Brain pericyte (primary cell): ENCODE measurements around the gene PPP1R1A.

Experiments
- DNase-seq: peaks from one replicate; pipeline ENCODE4 v3.0.0-alpha.2; 2012; ENCODE audit warnings: low read depth, low spot score

PPP1R1A gene, protein sequence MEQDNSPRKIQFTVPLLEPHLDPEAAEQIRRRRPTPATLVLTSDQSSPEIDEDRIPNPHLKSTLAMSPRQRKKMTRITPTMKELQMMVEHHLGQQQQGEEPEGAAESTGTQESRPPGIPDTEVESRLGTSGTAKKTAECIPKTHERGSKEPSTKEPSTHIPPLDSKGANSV

DNA sequence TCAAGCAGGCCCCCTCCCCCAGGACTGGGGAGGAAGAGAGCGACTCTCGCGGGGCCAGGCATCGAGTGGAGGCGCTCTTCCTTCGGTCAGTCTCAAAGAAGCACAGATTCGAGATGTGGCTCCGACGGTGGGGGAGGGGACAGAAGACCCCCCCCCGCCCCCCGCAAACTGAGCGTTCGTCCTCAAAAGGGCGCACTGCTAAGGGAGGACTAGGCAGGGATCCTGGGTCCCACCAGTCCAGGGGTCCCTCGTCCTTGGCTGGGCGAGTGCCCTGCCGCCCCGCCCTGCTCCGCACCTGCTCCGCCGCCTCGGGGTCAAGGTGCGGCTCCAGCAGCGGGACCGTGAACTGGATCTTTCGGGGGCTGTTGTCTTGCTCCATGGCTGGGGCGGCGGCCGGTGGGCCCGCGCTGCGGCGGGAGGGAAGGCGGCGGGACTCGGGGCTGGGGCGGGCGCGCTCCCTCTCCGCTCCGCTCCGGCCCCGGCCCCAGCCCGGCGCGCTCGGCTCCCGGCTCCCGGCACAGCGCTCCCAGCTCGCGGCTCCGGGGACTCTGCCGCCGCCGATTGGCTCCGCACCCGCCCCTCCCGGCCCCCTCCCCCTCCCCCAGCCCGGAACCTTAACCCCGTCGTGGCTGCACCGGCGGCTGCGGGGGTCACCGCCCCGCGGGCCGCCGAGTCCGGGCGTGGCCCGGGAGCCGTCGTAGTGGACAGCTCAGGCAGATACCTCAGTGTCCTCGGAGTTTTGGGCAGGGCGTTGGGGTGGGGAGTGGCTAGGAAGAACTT is at the start of gene PPP1R1A:
PPP1R1A (minus strand) TSS at position 550 of the 780 bp plus-strand sequence; CDS start at position 379, 171 bp downstream.
- DNase-seq: no peak

DNA sequence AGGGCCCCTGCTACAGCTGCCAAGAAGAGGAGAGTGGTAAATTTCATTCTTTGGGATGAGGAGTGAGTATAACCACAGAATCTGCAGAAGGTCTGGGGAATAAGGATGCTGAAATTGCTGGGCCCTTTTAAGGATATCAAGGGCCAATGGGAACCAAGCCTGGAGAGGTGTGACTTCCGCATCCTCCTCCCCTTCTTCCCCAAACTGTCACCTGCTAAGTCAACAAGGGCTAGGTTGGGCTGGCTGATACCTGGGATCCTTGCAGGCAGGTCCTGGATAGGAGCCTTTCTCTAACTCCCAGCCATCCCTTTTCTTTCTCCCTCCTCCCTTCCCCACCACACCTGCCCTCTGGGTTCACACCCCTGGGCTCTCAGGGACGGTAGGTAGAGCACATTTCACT is 46.3 kb upstream of the PPP1R1A start, which contains the start of gene LACRT:
LACRT (minus strand) TSS at position 101 of the 400 bp plus-strand sequence; CDS start at position 47, 54 bp downstream.
- no peak for DNase-seq

DNA sequence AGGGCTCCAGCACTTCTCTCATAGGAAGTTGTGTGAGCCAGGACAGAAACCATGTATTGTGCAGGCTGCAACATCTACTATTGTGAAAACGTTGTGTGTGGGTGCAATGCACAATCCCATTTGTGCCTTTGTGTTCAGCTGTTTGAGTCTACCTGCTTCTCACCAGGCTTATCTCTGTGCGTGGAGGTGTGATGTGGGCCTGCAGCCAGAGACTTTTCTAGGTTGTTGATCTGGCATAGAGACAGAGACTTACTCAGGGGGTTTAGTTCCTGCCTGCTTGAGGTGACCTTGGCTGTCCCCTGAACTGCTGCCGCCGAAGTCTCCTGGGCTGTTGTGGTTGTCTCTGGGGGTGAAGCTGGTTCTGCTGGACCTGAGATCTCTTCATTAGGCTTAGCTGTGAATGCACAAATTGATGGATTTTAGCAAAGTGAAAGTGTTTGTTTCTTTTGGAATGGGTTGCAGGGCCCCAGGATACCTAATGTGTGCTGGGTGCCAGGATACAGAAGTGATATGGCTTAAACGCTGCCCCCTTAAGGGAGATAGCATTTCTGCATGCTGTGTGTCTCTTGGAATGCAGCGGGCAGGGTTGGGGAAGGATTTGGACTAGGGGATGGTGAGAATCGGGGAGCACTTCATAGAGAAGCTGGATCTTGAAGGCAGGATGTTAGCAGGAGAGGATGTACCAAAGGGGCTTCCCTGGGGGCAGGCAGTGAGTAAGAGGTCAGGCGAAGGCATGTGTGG is 43.7 kb upstream of the PPP1R1A start:
- no peak for DNase-seq

DNA sequence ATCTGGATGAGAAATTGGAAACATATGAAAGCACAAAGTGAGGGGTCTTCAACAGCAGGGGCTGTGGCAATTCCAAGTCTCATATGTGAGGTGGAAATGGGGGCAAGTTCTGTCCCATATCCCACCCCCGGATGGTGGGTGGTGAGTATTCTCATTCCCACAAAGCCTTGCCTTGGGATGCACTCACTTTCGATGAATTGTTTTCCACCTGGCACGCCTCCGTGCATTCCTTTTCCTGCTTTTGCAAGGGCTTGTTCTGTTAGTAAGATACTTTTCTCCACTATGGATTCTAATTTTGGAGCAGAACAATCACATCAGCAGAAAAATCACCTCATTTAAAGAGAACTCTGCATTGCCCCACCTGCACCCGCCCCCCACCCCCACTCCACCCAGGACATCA is 43.1 kb upstream of the PPP1R1A start:
- DNase-seq: no peak

DNA sequence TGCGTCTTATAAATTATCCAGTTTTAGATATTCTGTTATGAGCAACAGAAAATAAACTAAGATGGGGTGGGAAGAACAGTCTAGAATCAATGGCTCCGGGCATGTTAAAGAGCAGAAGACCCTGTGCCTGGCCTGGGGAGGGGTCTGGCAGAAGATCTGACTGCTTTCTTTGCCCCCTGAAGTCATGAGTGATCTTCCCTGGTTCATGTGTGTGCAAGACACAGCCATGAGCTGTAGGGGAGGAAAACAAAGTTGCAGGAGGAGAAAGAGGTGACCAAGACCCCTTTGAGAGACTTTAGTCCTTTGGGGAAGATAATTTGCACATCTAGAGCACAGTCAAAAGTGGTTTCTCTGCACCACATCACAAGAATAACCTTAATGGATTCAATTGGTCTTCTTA is 41.5 kb upstream of the PPP1R1A start:
- no peak for DNase-seq

DNA sequence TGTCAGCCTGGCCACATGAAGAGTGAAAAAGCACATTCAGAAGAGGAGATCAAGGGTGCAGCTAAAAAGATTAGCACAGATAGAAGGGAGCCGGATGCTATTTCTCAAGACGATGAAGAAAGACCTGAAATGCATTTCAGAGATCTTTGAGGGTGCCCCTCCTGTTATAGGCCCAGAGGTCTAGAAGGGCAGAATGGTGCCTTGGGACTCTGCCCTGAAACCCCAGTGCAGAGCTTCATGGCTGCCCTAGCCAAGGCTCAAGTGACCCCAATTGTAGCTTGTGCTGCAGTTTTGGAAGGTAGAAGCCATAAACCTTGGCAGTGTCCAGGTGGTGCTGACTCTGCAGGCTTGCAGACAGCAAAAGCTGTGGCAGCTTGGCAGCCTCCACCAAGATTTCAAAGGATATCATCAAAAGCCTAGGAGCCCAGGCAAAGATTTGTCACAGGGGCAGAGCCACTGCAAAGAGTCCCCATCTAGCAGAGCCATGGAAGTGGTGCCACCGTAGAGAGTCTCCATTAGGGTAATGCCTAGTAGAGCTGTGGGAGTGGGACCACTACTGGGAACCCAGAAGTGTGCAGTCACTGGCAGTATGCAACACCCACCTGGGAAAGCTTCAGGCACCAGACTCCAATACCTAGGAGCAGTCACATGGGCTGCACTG is 39.9 kb upstream of the PPP1R1A start:
- DNase-seq: no peak

DNA sequence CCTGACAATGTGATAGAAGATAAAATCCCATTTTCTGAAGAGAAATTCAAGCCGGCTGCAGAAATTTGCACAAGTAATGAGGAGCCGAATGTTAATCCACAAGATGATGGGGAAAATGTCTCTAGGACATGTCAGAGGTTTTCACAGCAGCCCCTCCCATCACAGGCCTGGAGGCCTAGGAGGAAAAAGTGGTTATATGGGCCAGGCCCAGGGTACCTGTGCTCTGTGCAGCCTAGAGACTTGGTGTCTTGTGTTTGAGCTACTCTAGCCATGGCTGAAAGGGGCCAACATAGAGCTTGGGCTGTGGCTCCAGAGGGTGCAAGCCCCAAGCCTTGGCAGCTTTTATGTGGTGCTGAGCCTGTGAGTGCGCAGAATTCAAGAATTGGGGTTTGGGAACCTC is 38.8 kb upstream of the PPP1R1A start:
- no peak for DNase-seq

DNA sequence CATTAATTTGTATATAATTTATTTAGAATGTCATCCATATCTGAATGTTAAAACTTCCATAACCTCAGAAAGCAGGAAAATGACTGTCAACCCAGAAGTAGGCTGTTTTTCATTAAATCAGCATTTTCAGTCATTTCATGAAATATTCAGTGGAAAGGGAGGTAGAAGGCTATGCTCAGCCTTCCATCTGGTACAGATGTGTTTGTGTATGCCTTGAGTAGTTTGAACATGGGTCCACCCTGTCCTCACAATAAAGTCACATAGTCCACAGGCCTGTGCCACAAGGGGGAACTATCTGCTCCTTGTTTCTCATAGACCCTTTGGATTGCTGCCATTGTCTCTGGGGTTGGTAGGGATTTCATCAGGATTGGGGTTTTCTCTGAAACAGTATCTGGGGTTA is 37.1 kb upstream of the PPP1R1A start:
- DNase-seq: no peak

DNA sequence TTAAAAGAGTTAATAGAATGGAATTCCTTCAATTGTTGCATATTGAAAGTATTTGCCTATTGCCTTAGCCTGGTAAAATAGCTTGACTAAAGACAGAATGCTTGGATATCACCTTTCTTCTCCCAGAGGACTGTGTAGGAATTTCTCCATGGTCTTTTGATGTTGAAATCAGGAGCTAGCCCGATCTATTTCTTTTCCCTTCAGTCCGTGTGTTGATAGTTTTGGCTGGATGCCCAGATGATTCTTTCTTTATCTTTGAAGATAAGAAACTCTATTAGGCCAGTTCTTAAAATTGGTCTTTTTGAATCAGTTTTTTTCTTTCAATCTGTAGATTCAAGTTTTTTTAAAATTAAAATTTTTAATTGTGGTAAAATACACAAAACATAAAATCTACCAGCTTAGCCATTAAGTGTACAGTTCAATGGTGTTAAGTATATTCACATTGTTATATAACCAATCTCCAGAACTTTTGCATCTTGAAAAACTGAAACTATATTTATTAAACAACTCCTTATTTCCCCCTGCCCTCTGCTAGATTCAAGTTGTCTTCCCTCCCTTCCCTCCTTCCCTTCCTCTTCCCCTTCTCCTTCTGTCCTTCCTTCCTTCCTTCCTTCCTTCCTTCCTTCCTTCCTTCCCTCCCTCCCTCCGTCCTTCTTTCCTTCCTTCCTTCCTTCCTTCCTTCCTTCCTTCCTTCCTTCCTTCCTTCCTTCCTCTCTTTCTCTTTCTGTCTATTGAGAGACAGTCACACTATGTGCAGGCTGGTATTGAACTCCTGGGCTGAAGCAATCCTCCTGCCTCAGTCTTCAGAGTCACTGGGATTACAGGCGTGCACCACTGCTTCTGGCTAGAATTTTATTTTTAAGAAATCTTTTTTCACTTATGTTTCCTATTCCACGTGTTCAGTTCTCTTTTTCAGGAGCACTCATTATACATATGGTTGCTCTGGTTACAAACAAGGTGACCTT is 36.1 kb upstream of the PPP1R1A start:
- DNase-seq: no peak

DNA sequence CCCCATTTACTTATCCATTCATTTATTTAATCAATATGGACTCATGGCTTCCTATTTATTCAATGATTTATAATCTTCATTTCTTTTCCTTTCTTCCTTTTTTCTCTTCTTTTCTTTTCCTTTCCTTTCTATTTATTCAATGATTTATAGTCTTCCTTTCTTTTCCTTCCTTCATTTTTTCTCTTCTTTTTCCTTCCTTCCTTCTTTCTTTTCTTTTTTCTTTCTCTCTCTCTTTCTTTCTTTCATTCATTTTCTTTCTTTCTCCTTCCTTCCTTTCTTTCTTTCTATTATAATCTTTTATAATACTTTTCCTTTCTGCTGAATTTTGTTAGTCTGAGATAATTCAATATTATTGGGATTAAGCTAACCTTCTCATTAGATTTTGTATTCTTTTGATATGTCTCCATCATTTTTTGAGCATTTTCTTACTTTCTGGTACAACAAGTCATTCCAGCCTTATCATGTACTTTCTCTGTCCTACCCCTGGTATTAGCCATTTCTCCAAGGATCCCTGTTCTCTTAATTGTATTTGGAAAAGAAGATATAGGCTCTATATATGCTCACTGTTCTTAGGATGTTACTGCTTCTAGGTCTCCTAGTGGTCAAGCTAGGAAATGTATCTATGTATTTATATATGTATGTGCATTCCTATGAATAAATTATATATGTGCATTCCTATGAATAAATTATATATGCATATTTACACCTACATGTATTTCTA is 34.2 kb upstream of the PPP1R1A start:
- no peak for DNase-seq

DNA sequence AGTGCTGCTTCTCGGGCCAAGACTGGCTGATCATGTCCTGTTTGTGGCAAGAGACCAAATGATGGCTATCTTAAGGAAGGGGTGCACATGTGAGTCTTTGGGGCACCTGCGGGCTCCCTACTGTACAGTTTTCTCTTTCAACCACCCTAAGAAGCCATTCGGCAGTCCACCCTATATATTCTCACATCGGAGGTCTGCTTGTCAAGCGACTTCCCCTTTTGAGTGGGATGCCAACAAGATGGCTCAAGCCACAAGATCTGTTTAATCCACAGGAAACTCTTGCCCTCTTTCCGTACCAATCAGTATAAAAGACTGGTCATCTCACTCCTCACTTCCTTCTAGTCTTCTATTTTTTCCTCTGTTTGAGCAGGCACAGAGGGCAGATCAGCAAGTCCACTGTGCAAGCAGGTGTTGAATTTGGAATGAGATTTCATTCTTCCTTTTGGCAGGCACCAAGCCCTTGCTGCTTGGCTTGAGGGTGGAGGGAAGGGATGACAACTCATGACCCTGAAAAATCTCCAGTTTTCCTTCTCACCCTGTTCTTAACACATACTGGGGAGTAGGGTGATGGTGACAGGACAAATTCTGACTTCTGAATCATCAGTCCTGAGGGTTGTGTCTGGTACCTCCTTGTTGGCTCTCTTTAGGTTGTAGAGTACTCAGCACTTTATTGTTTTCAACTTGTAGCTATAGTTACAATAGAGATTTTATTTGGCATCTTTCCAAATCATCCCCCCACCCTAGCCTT is 28.6 kb upstream of the PPP1R1A start:
- DNase-seq: no peak

DNA sequence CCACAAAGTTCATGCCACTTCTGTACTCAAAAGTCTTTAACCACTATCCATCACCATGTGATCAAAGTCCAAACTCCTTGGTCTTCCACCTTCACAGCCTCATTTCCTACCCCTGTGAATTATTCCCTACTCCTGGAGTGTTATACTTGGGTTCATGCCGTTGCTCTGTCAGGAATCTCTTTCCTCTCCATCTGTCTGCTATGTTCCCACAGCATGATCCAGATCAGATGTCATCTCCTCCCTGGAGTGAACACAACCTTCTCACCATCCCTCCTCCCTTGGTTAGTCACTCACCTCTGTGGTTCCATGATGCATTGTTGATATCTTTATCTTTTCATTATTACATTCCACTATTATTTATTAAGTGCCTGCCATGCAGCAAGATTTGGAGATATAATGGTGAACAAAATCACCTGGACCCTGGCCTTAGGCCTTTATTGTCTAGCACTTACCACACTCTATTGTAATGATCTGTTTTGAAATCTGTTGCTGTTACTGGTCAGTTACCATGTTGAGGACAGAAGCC is 23.8 kb upstream of the PPP1R1A start:
- no peak for DNase-seq

DNA sequence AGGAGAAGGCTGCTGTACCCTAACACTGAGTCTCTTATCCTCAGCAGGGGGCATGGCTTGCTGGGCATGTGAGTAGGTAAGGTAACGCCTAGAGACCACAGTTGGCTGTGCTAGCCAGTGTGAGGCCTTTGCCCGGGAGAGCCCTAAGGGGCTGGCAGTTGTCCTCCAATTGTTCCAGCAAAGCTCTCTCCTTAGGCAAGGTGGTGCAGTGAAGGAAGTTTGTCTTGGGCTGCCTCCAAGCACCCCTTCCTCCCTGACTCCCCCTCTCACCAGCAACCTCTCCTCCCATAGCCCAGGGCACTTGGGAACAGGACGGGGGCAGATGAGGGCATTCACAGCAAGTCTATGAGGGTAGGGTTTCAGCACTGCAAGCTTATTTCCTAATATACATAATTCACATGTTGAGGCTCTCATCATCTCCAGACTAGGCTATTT is 23.3 kb upstream of the PPP1R1A start:
- no peak for DNase-seq

DNA sequence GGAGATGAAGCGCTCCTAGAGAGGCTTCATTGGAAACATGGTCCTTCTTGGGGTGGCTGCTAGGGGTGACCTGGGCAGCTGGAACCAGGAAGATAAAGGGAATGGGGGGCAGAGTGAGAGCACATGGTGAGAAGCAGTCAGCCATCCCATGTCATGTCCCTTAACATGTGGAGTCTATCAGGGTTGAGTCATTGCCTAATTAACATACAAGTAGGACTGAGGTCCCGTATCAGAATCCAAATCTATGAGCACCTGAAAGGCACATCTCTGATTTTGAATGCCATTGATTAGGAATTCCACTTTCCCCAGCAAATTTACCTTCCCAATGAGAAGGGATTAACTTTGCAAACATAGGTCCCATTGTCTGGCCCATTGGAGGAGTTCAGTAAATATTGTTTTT is 20.3 kb upstream of the PPP1R1A start:
- no peak for DNase-seq

DNA sequence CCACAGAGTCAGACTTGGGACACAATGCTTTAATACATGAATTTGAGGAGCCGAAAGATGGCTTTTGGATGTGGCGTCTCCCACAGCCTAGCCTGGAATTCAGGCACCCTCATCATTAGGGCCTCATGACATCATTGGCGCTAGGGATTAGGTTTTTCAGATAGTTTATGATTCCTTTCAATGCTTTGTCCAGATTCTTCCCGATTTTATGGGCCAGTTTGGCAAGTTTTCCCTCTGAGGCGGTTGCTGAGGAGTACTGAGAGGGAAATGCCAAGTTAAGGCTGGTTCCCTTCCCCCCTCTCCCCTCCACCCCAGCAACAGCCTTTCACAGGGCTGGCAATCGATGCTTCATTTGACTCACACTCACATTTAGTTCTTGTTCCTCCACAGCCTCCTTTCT is 19.7 kb upstream of the PPP1R1A start:
- no peak for DNase-seq

DNA sequence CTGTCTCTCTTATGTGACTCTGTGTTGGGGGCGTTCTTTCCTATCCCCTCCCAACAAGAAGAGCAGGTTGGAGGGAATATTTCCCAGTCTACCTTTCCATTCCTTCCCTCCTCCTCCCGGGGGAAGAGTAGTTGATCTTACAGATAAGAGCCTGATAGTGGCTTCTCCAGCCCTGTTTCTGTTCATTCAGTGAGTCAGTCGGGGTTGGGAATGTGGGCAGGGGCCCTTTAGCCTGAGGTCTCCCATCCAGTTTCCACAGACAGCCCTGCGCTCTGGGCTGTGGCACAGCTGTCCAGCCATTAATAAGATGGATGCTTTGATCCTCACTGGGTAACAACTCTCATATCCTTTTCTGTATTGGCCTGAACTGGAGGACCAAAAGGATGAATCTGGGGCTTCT is 18.1 kb upstream of the PPP1R1A start:
- no peak for DNase-seq

DNA sequence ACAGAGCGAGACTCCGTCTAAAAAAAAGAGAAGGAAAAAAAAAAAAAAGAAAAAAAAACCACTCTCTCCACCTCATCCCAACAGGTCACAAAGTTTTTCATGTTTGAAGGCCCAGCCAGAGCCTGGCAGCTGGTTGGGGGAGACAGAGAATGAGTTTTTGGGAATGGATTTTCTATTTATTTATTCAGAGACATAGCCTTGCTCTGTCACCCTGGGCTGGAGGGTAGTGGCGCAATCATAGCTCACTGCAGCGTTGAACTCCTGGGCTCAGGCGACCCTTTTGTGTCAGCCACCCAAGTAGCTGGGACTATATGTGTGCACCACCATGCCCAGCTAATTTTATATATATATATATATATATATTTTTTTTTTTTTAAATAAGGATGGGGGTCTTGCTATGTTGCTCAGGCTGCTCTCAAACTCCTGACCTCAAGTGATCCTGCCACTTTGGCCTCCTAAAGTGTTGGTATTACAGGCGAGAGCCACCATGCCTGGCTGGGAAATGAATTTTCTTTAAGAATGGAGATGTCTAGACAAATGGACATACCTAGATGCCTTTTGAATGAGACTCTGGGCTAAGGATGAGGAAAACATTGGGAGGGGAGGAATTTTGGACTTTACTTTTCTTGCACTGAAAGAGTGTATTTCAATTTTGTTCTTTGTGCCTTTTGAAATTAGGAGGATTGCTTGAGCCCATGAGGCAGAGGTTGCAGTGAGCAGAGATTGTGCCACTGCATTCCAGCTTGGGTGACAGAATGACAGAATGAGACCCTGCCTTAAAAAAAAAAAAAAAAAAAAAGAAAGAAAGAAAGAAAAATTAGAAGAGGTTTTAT is 16.9 kb upstream of the PPP1R1A start:
- no peak for DNase-seq

DNA sequence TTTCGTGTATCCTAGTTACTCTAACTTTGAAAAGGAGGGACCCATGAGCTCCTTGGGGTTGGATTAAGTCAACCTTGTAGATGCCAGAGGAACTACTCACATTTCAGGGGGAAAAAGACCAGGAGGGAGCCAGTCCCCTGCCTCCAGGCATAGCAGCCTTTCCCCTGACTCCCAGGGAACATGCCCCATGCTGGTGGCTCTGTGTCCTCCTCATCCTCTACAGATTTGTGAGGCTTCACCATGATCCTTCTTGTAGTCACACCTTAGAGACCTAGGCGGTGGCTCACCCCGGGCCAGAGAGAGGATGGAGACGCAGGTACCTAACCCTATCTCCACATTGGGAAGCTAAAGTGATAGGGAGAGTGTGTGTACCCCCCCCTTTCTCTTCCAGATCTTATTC is 16.0 kb upstream of the PPP1R1A start:
- DNase-seq: no peak
